Liver (tissue), 3 donors: ENCODE measurements around the gene NIFK.

Experiments
- EGR1 ChIP-seq, 2 donors: IDR thresholded peaks; 2 replicates each; pipeline ENCODE4 v1.6.1; 2016 to 2018; ENCODE audit warnings: antibody characterized with exemption in 2 of 2, low read depth in 2 of 2
- GABPA ChIP-seq, 2 donors: IDR thresholded peaks in 1 of 2; conservative IDR thresholded peaks in 1 of 2; 2 replicates each; pipeline ENCODE4 v1.6.1; 2016; ENCODE audit warnings: antibody characterized with exemption in 2 of 2, mild to moderate bottlenecking in 1 of 2, moderate library complexity in 1 of 2
- HNF4G ChIP-seq: IDR thresholded peaks from 2 replicates; pipeline ENCODE4 v1.6.1; 2016; ENCODE audit warnings: antibody characterized with exemption
- JUND ChIP-seq, 2 donors: IDR thresholded peaks; 2 replicates each; pipeline ENCODE4 v1.6.1; 2016; ENCODE audit warnings: antibody characterized with exemption in 2 of 2
- MAX ChIP-seq: IDR thresholded peaks from 2 replicates; pipeline ENCODE4 v1.6.1; 2016; ENCODE audit warnings: antibody characterized with exemption
- RAD21 ChIP-seq, 2 donors: IDR thresholded peaks; 2 replicates each; pipeline ENCODE4 v1.6.1; 2016; ENCODE audit warnings: antibody characterized with exemption in 2 of 2, mild to moderate bottlenecking in 2 of 2
- REST ChIP-seq: IDR thresholded peaks from 2 replicates; pipeline ENCODE4 v1.6.1; 2016; ENCODE audit warnings: antibody characterized with exemption, mild to moderate bottlenecking
- SP1 ChIP-seq: IDR thresholded peaks from 2 replicates; pipeline ENCODE4 v1.6.1; 2018; ENCODE audit warnings: antibody characterized with exemption, mild to moderate bottlenecking
- YY1 ChIP-seq: IDR thresholded peaks from 2 replicates; pipeline ENCODE4 v1.6.1; 2016; ENCODE audit warnings: antibody characterized with exemption, mild to moderate bottlenecking
- TF ChIP-seq, protein P1 (sequence below): fragments of 150-350 bp; IDR thresholded peaks from 2 replicates; pipeline ENCODE4 v1.5.1; 2017; ENCODE audit warnings: improper control_type of control experiment, low read depth, low read length; ENCODE audit not compliant: missing input control
- TF ChIP-seq, protein P2 (sequence below): IDR thresholded peaks from 2 replicates; pipeline ENCODE4 v1.6.1; 2016; ENCODE audit warnings: antibody characterized with exemption
- donor health status: healthy.
- donor health status: healthy.

GRCh38 chr2:121688820-121689219, 47.9 kb downstream of the NIFK start:
- no peak for TF ChIP-seq REST
- TF ChIP-seq, protein P1, sequence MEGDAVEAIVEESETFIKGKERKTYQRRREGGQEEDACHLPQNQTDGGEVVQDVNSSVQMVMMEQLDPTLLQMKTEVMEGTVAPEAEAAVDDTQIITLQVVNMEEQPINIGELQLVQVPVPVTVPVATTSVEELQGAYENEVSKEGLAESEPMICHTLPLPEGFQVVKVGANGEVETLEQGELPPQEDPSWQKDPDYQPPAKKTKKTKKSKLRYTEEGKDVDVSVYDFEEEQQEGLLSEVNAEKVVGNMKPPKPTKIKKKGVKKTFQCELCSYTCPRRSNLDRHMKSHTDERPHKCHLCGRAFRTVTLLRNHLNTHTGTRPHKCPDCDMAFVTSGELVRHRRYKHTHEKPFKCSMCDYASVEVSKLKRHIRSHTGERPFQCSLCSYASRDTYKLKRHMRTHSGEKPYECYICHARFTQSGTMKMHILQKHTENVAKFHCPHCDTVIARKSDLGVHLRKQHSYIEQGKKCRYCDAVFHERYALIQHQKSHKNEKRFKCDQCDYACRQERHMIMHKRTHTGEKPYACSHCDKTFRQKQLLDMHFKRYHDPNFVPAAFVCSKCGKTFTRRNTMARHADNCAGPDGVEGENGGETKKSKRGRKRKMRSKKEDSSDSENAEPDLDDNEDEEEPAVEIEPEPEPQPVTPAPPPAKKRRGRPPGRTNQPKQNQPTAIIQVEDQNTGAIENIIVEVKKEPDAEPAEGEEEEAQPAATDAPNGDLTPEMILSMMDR = no peak
- TF ChIP-seq SP1 = no peak
- TF ChIP-seq YY1 = no peak
- no peak for TF ChIP-seq MAX
- no peak for TF ChIP-seq EGR1 (IDR thresholded peaks at IDR 0.05; ENCODE audit: low read depth in 2 of 2)
- TF ChIP-seq RAD21 (IDR thresholded peaks at IDR 0.05) = no peak
- no peak for TF ChIP-seq HNF4G
- TF ChIP-seq GABPA (IDR thresholded peaks at IDR 0.05 in 1 of 2, conservative IDR thresholded peaks at IDR 0.05 in 1 of 2) = no peak
- TF ChIP-seq, protein P2, sequence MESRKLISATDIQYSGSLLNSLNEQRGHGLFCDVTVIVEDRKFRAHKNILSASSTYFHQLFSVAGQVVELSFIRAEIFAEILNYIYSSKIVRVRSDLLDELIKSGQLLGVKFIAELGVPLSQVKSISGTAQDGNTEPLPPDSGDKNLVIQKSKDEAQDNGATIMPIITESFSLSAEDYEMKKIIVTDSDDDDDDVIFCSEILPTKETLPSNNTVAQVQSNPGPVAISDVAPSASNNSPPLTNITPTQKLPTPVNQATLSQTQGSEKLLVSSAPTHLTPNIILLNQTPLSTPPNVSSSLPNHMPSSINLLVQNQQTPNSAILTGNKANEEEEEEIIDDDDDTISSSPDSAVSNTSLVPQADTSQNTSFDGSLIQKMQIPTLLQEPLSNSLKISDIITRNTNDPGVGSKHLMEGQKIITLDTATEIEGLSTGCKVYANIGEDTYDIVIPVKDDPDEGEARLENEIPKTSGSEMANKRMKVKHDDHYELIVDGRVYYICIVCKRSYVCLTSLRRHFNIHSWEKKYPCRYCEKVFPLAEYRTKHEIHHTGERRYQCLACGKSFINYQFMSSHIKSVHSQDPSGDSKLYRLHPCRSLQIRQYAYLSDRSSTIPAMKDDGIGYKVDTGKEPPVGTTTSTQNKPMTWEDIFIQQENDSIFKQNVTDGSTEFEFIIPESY = no peak
- no peak for TF ChIP-seq JUND (IDR thresholded peaks at IDR 0.05)
